Peyer's patch (tissue), 4 donors: Measurements from ENCODE around the gene RAPSN. TPM values are rescaled to one million over a fixed set of nuclear protein-coding genes. Genes with fewer than 3 reads are reported as not detected.

Source experiments
- DNase-seq, 3 donors: peaks; one replicate each; pipeline ENCODE4 v3.0.0-alpha.2; 2017 to 2019
- H3K27ac ChIP-seq, 4 donors: fragments of 200-600 bp; sonication (generic); one replicate each; pipeline ENCODE4 v1.5.1; 2016 to 2019
- H3K27me3 ChIP-seq, 2 donors: fragments of 200-600 bp; sonication (generic); one replicate each; pipeline ENCODE4 v1.5.1; 2019
- H3K36me3 ChIP-seq, 3 donors: fragments of 200-600 bp; sonication (generic); one replicate each; pipeline ENCODE4 v1.5.1; 2016 to 2019
- H3K4me1 ChIP-seq, 4 donors: fragments of 200-600 bp; sonication (generic); one replicate each; pipeline ENCODE4 v1.5.1; 2016 to 2019
- H3K4me3 ChIP-seq, 4 donors: fragments of 200-600 bp; sonication (generic); 1 replicate in 3 of 4; 2 replicates in 1 of 4; pipeline ENCODE4 v1.5.1; 2016 to 2019; ENCODE audit warnings: mild to moderate bottlenecking in 1 of 4
- H3K9me3 ChIP-seq, 4 donors: fragments of 200-600 bp; sonication (generic); one replicate each; pipeline ENCODE4 v1.5.1; 2016 to 2019; ENCODE audit warnings: mild to moderate bottlenecking in 1 of 4
- POLR2A ChIP-seq, 2 donors: fragments of 450-650 bp; IDR thresholded peaks; one replicate each; pipeline ENCODE4 v1.5.1; 2017; ENCODE audit warnings: antibody characterized with exemption in 2 of 2, mild to moderate bottlenecking in 2 of 2, moderate library complexity in 2 of 2
- total RNA-seq, 4 donors: library from RNA; depleted of rRNA; stranded (reverse); fragments of >200 nt; gene quantifications; one replicate each; pipeline ENCODE4 v1.1.0, GENCODE V29; 2016
- TF ChIP-seq, protein P1 (sequence below), 6 experiments: fragments of 450-650 bp in 4 of 6; fragments of 200-600 bp in 2 of 6; sonication (generic) in 1 of 6; IDR thresholded peaks; one replicate each; pipeline ENCODE4 v1.5.1; 2017 to 2019; ENCODE audit warnings: antibody characterized with exemption in 6 of 6, mild to moderate bottlenecking in 3 of 6, moderate library complexity in 1 of 6

The RAPSN gene
- total RNA-seq, 4 donors from 2014 or later, result 0.54 to 0.76 TPM; not detected in 2

DNA sequence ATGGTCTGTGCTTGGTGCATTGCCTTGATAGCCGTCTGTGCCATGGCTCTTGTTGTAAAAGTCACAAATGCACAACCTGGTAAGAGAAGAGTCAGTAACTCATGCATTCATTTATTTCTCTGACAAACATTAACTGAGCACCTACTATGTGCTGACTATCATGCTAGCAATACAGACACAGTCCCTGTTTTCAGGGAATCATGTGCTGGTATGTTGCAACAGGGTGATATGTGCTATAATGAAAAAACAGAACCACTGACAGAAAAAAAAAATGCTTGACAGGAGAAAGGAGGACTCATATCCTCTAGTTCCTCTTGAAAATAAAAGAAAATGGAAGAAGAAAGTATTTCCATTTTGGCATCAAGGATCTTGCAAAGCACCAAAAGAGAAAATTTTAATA is 34.5 kb upstream of the RAPSN start:
- Histone ChIP-seq H3K36me3 (peaks cover 0 to 93% (median 0%) of the 10 kb centered on the region in 3 donors), H3K27me3 (no peaks in the 10 kb centered on the region)
- TF ChIP-seq, protein P1, sequence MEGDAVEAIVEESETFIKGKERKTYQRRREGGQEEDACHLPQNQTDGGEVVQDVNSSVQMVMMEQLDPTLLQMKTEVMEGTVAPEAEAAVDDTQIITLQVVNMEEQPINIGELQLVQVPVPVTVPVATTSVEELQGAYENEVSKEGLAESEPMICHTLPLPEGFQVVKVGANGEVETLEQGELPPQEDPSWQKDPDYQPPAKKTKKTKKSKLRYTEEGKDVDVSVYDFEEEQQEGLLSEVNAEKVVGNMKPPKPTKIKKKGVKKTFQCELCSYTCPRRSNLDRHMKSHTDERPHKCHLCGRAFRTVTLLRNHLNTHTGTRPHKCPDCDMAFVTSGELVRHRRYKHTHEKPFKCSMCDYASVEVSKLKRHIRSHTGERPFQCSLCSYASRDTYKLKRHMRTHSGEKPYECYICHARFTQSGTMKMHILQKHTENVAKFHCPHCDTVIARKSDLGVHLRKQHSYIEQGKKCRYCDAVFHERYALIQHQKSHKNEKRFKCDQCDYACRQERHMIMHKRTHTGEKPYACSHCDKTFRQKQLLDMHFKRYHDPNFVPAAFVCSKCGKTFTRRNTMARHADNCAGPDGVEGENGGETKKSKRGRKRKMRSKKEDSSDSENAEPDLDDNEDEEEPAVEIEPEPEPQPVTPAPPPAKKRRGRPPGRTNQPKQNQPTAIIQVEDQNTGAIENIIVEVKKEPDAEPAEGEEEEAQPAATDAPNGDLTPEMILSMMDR (IDR thresholded peaks at IDR 0.05), result no peak
- no peak for TF ChIP-seq POLR2A (IDR thresholded peaks at IDR 0.05)

GRCh38 chr11:47480762-47481161 is 31.8 kb upstream of the RAPSN start:
- no peaks in the 10 kb centered on the region for H3K9me3 ChIP-seq
- no peak overlapping the region for H3K27ac ChIP-seq
- H3K4me3 ChIP-seq, result no peak overlapping the region
- H3K36me3 ChIP-seq, result peaks cover 0 to 99% (median 0%) of the 10 kb centered on the region in 3 donors
- H3K4me1 ChIP-seq, result no peaks in the 10 kb centered on the region
- no peaks in the 10 kb centered on the region for H3K27me3 ChIP-seq
- DNase-seq, result no peak
- no peak for TF ChIP-seq POLR2A (IDR thresholded peaks at IDR 0.05)
- TF ChIP-seq, protein P1 (IDR thresholded peaks at IDR 0.05), result no peak

More for the DNA sequence above, 34.5 kb upstream of the RAPSN start:
- DNase-seq, result no peak
- H3K9me3 ChIP-seq, result no peaks in the 10 kb centered on the region
- H3K4me3 ChIP-seq, result no peak overlapping the region
- H3K27ac ChIP-seq, result no peak overlapping the region
- H3K4me1 ChIP-seq, result no peaks in the 10 kb centered on the region

DNA sequence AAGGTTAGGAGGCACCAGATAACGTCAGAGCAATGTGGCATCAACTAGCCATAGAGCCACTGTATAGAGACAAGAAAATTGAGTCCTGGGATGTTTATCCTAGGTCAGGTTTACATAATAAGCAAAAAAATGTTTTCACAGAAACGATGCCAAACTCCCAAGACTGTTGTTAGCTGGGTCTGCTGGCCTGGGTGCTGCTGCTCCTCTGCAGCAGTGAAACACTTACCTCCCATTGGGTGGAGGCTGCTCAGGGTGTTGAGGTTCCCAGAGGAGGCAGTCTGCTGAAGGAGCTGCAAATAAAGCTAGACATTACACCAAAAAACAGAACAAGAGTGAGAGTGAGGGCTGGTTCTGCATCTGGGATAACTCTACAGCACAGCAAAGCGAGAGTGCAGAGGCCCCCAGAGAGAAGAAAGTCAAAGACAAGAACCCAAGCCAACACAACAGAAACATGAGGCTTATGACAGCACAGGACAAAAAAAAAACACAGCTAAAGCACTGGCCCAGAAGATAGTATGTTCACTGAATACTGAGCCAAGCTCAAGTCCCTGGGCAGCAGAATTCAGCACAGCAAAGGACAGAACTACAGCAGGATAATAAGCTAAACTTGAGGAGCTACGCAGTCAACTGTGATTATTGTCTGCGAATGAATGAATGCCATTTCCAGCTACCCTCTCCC is 29.9 kb upstream of the RAPSN start:
- peaks cover 0 to 99% (median 0%) of the 10 kb centered on the region in 3 donors for H3K36me3 ChIP-seq
- H3K9me3 ChIP-seq, result no peaks in the 10 kb centered on the region
- no peaks in the 10 kb centered on the region for H3K4me1 ChIP-seq
- no peak for DNase-seq
- TF ChIP-seq, protein P1 (IDR thresholded peaks at IDR 0.05), result no peak
- TF ChIP-seq POLR2A (IDR thresholded peaks at IDR 0.05), result no peak
- no peak overlapping the region for H3K4me3 ChIP-seq
- no peaks in the 10 kb centered on the region for H3K27me3 ChIP-seq
- no peak overlapping the region for H3K27ac ChIP-seq

GRCh38 chr11:47477753-47478152 is 28.8 kb upstream of the RAPSN start:
- Histone ChIP-seq H3K27me3 (no peaks in the 10 kb centered on the region), H3K4me1 (no peaks in the 10 kb centered on the region), H3K27ac (no peak overlapping the region), H3K9me3 (no peaks in the 10 kb centered on the region), H3K4me3 (no peak overlapping the region), H3K36me3 (peaks cover 0 to 99% (median 0%) of the 10 kb centered on the region in 3 donors)
- TF ChIP-seq POLR2A (IDR thresholded peaks at IDR 0.05), result no peak
- TF ChIP-seq, protein P1 (IDR thresholded peaks at IDR 0.05), result no peak
- no peak for DNase-seq

GRCh38 chr11:47477323-47477722 is 28.4 kb upstream of the RAPSN start:
- Histone ChIP-seq H3K4me3 (no peak overlapping the region), H3K27ac (no peak overlapping the region), H3K27me3 (no peaks in the 10 kb centered on the region), H3K9me3 (no peaks in the 10 kb centered on the region), H3K4me1 (no peaks in the 10 kb centered on the region), H3K36me3 (peaks cover 0 to 99% (median 0%) of the 10 kb centered on the region in 3 donors)
- DNase-seq, result no peak
- TF ChIP-seq, protein P1 (IDR thresholded peaks at IDR 0.05), result no peak
- no peak for TF ChIP-seq POLR2A (IDR thresholded peaks at IDR 0.05)
